H1 (cell line): ENCODE results near the gene SLC25A39.

Source experiments
- CTCF ChIP-seq, 3 experiments: IDR thresholded peaks; 1 replicate in 2 of 3; 2 replicates in 1 of 3; pipeline versions ENCODE4 v1.5.1 to v1.6.1; 2011; ENCODE audit warnings: low read length in 3 of 3, mild to moderate bottlenecking in 3 of 3, inconsistent platforms in 2 of 3, low read depth in 1 of 3, moderate library complexity in 1 of 3; ENCODE audit not compliant: insufficient read depth in 1 of 3; ENCODE audit errors: control extremely low read depth in 1 of 3
- EP300 ChIP-seq, 2 experiments: IDR thresholded peaks; 1 replicate in 1 of 2; 2 replicates in 1 of 2; pipeline ENCODE4 v1.6.1; 2011 to 2012; ENCODE audit warnings: low read depth in 2 of 2, low read length in 2 of 2, mild to moderate bottlenecking in 2 of 2, borderline replicate concordance in 1 of 2, inconsistent platforms in 1 of 2, moderate library complexity in 1 of 2
- MAX ChIP-seq: IDR thresholded peaks from 2 replicates; pipeline ENCODE4 v1.6.1; 2012; ENCODE audit warnings: inconsistent platforms
- SP1 ChIP-seq: IDR thresholded peaks from 2 replicates; pipeline ENCODE4 v1.6.1; 2011; ENCODE audit warnings: low read depth, low read length

GRCh38 chr17:44324571-44325275, at the start of gene SLC25A39:
- TF ChIP-seq SP1 (peak; percentile 83), CTCF (IDR thresholded peaks at IDR 0.05; ENCODE audit: control extremely low read depth in 1 of 3, insufficient read depth in 1 of 3, low read depth in 1 of 3, low read length in 3 of 3) (no peak), EP300 (IDR thresholded peaks at IDR 0.05; ENCODE audit: borderline replicate concordance in 1 of 2, low read depth in 2 of 2, low read length in 2 of 2) (no peak), MAX (peak; percentile 48)
